NCI-H510A treated with DMSO at 0.1 percent for 48 hours (cell line): ENCODE measurements around the gene TNS3.

Source experiments
- DNase-seq: peaks from one replicate; lab custom pipeline; 2025; lab: John Stamatoyannopoulos, UW

Gene TNS3

GRCh38 chr7:47255441-47255840 is 326.5 kb downstream of the TNS3 start:
- no peak for DNase-seq

- DNase-seq: no peak
These were observed 326.9 kb downstream of the TNS3 start for GRCh38 chr7:47255007-47255406.

DNA sequence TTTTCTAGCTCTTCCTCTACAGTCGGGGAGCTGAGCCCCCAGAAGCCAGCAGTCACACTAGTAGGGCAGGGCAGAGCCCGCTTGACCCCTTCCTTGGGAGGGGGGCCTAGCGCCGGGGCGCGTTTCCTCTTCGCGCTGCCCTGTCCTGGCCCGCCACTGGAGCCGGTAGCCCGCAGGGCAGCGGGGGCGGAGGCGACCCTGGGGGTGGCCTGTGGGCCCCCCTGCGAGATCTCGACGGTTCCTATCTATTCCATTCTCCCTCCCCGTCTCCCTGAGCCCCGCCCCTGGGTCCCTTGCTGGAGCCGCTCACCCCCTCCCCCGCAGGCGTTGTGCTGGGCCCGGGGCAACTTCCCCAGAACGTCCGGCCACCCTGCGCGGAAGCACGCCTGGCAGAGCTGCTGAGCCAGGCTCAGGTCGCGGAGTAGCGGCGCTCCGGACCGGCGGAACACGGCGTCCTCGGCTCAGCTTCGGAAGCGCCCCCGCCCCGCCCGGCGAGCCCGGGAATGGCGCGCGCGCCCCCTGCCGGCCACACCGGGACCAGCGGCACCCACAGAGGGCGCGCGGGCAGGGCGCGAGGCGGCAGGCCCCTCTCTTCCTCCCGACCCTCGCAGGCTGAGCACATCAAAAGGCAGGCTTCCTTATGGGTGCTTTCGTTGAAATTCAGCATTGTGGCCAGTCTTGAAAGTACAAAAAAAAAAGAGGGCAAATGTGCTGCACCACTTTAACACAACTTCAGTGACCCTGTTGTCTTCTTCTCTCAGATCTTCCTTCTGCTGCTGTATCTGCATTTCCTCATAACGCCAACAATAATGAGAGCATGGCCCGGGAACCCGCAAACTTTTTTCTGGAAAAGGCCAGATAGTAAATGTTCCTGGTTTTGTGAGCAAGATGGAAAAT is 327.6 kb downstream of the TNS3 start:
- DNase-seq: peak; percentile 43

GRCh38 chr7:47253650-47254080 is 328.2 kb downstream of the TNS3 start:
- peak; percentile 30 for DNase-seq

DNA sequence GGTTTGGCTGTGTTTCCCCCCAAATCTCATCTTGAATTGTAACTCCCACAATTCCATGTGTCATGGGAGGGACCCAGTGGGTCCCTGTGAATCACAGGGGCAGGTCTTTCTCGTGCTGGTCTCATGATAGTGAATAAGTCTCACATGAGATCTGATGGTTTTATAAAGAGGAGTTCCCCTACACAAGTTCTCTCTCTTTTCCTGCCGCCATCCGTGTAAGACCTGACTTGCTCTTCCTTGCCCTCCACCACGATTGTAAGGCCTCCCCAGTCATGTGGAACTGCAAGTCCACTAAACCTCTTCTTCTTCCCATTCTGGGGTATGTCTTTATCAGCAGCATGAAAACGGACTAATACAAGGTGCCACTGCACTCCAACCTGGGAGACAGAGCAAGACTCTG is 329.2 kb downstream of the TNS3 start:
- DNase-seq: no peak

DNA sequence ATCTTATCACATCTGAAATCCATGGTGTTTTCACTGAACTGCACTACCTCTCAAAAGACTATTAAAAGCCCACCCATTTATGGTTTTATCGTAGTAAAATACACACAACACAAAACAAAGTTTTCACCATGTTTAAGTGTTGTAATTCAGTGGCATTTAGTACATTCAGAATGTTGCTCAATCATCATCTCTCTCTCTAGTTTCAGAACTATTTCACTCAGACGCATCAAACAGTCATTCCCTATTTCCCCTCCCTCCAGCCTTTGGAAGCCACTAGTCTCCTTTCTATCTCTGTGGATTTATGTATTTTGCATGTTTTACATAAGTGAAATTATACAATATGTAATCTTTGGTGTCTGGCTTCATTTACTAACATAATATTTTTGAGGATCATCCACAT is 332.6 kb downstream of the TNS3 start:
- no peak for DNase-seq

DNA sequence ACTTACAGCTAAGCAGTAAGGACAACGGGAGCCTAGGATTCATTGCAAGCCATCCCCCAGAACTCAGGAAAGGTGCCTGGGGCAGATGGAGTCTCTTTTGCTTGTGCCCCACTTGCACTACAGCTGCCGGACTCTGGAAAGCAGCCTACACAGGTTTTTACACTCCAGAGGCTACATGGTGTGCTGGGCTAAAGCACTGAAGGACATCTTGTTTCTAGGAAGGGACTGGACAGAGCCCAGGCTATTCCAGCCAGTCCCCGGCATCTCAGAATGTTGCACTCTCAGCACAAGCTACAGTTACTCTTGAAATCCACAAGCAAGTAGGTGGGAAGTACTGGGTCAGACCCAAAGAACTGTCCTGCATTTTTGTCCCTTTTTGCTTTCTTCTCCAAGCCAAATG is 333.1 kb downstream of the TNS3 start:
- DNase-seq: no peak

GRCh38 chr7:47247132-47247531 is 334.8 kb downstream of the TNS3 start:
- no peak for DNase-seq

- no peak for DNase-seq
These were observed 337.2 kb downstream of the TNS3 start for GRCh38 chr7:47244692-47245091.

DNA sequence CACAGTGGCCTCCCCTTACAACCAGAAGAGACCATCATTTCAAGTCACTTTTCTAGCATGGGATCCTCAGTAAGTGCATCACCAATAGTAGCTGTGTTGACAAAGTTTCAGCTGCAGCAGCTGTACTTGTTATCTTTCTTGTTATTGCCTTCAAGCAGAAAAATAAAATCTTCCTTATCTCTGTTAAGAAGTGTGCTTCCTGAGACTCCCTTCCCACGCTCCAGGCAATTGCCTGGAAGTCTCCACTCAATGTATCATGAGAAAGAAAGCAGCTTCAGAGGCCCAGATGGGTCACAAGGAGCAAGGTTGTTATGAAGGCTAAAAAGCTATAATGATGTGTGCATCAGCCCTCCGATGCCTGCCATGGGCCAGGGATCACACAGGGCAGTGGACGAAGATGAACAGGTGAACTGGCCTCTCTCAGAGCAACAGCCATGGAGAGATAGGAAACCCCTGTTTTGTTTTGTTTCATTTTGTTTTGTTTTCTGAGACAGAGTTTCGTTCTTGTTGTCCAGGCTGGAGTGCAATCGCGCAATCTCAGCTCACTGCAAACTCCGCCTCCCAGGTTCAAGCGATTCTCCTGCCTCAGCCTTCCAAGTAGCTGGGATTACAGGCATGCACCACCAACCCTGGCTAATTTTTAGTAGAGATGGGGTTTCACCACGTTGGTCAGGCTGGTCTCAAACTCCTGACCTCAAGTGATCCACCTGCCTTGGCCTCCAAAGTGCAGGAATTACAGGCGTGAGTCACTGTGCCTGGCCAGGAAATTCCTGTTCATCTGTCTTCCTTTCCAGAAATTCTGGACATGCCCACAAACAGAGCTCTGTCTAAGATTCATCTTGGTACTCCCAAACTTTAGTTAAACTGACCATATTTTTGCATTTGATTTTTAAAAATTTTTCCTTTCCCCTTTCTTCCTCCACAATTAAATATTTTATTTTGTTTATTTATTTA is 340.5 kb downstream of the TNS3 start:
- DNase-seq: no peak

- DNase-seq: no peak
These were observed 341.9 kb downstream of the TNS3 start for GRCh38 chr7:47239931-47240421.

GRCh38 chr7:47239034-47239433 is 342.9 kb downstream of the TNS3 start:
- DNase-seq: no peak

- DNase-seq: no peak
These were observed 345.3 kb downstream of the TNS3 start for GRCh38 chr7:47236480-47237129.

DNA sequence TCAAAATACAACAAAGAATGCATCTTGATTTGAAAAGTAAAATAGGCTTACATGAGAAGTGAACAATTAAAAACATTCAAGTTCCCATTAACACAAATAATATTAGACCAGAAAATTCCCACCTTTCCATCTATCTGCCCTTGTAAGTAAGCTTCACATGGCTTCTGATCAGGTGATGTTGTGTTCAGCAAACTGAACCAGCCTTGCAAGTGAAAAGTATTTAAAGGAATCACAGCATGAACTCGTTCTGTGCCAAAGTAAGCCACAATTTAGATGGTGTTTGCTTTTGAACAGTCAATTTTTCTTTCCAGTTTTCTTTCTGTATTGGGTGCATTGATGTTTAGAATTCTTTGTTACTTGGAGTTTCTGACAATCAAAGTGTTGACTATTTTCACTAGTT is 347.9 kb downstream of the TNS3 start:
- DNase-seq: no peak

DNA sequence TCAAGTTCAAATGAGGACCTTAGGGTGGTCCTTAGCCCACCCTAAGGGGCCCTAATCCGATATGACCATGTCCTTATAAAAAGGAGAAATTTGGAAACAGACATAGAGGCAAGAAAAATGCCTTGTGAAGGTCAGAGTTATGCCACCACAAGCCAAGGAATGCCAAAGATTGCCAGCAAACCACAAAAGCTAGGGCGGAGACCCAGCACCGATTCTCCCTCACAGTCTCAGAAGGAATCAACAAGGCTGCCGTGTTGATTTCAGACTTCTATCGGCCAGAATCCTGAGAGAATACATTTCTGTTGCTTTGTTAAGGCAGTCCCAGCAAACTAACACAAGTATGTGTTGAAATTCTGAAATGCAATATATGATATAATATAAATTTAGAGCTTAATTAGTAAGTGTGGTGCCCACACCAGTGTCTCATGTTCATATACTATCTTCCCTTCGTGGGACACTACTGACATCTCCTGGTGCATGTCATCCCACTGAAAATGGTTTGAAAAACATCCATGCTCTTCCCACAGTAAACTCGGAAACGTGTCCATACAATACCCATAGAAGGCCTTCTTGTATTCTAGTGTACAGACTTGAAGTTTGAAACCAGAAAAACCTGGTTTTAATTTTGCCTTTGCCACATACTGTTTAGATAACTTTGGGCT is 349.0 kb downstream of the TNS3 start:
- no peak for DNase-seq

DNA sequence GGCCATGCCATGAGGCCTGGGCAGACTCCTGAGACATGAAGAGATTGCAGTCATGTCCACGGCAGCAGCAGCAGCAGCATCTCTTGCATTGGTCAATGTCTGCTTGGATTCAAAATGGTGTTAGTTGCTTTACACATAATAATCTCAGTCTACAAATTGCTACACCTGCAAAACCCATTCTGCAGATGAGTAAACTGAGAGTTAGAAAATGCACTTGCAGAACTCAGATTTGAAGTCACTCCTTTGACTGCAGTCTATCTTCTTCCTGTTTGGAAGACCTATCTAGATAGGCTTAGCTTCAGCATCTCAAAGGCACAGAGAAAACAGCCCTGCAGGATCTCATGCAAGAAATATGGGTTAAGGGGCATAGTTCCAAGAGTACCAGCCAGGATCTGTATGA is 350.3 kb downstream of the TNS3 start:
- DNase-seq: no peak

- no peak for DNase-seq
These were observed 350.9 kb downstream of the TNS3 start for GRCh38 chr7:47231032-47231431.

GRCh38 chr7:47228386-47229014 is 353.4 kb downstream of the TNS3 start:
- DNase-seq: no peak

DNA sequence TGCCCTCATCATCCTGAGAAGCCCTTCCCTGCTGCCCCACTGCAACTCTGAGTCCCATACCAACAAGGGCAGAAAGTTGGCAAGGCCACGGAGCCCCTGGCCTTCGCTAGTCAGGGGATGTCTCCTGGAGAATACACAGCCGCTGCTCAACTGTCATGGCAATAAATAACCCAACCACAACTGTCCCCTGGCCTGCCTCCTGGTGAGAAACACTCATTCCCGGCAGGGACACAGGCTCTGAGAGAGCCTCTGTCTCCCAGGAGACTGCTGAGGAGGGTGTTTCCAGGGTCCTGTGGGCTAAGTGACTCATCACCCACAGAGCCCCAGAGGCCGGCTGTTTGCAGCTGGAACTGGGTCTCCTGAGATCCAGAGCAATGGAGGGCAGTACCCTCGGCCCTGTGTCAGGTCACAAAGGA is 354.1 kb downstream of the TNS3 start:
- no peak for DNase-seq

GRCh38 chr7:47226696-47227095 is 355.2 kb downstream of the TNS3 start:
- DNase-seq: no peak
